Measurements from ENCODE around the gene KLF2.

- TF ChIP-seq CTCF (IDR thresholded peaks at IDR 0.05) = no peak
- no peak for TF ChIP-seq POLR2A (IDR thresholded peaks at IDR 0.05)
Measured at GRCh38 chr19:16359964-16360363, 35.3 kb downstream of the KLF2 start.
